SK-N-SH (cell line): ENCODE results near the gene KRT4. TPM values are rescaled to one million over a fixed set of nuclear protein-coding genes. Genes with fewer than 3 reads are reported as not detected.

Experiments
- CTCF ChIA-PET: fragments of 300-600, 350-600 bp; formaldehyde crosslinking; extraction: SDS; loops from one replicate; lab custom pipeline; 2021; lab: Yijun Ruan, JAX
- POLR2A ChIA-PET: fragments of 350-600 bp; sonication (Branson Sonifier 250); formaldehyde crosslinking; extraction: SDS; loops from one replicate; lab custom pipeline; 2020; ENCODE audit warnings: antibody characterized with exemption, inconsistent platforms; lab: Yijun Ruan, JAX
- DNase-seq: peaks from one replicate; pipeline ENCODE4 v3.0.0; 2012
- H2AFZ ChIP-seq: fragments of 200-600 bp; sonication (generic); 2 replicates; pipeline ENCODE4 v1.8.1; 2016; ENCODE audit warnings: antibody characterized with exemption, mild to moderate bottlenecking, low read depth
- H3F3A ChIP-seq: fragments of 200-600 bp; sonication (generic); replicated peaks from 2 replicates; pipeline ENCODE3; 2016; ENCODE audit warnings: antibody characterized with exemption, mild to moderate bottlenecking; ENCODE audit not compliant: insufficient read depth
- H3K27ac ChIP-seq, 2 experiments: fragments of 200-500 bp in 1 of 2; fragments of 200-600 bp in 1 of 2; sonication (Bioruptor generic) in 1 of 2; sonication (generic), shearing (Covaris generic) in 1 of 2; 2 replicates each; pipeline versions ENCODE4 v1.5.1 to v1.6.1; 2014 to 2016; ENCODE audit warnings: low read depth in 2 of 2, inconsistent platforms in 1 of 2, low read length in 1 of 2, mild to moderate bottlenecking in 1 of 2, mixed read lengths in 1 of 2
- H3K27me3 ChIP-seq: fragments of 200-600 bp; sonication (generic), shearing (Covaris generic); 2 replicates; pipeline ENCODE4 v1.6.1; 2016; ENCODE audit warnings: mixed run types; ENCODE audit not compliant: insufficient read depth
- H3K36me3 ChIP-seq, 2 experiments: fragments of 200-500 bp in 1 of 2; fragments of 200-600 bp in 1 of 2; sonication (Bioruptor generic) in 1 of 2; sonication (generic) in 1 of 2; replicated peaks in 1 of 2; 2 replicates each; pipeline versions ENCODE3 to v1.5.1; 2014 to 2016; ENCODE audit warnings: low read length in 1 of 2, mild to moderate bottlenecking in 1 of 2; ENCODE audit not compliant: insufficient read depth in 2 of 2, control insufficient read depth in 1 of 2
- H3K4me1 ChIP-seq, 2 experiments: fragments of 200-500 bp in 1 of 2; fragments of 200-600 bp in 1 of 2; sonication (Bioruptor generic) in 1 of 2; sonication (generic), shearing (Covaris generic) in 1 of 2; 2 replicates each; pipeline versions ENCODE4 v1.5.1 to v1.6.1; 2014 to 2016; ENCODE audit warnings: low read depth in 1 of 2, low read length in 1 of 2, mixed run types in 1 of 2; ENCODE audit not compliant: insufficient read depth in 2 of 2, control insufficient read depth in 1 of 2
- H3K4me2 ChIP-seq: fragments of 200-600 bp; sonication (generic), shearing (Covaris generic); 2 replicates; pipeline ENCODE4 v1.6.1; 2017; ENCODE audit warnings: mixed run types
- H3K4me3 ChIP-seq, 2 experiments: fragments of 200-500 bp in 1 of 2; fragments of 200-600 bp in 1 of 2; sonication (Bioruptor generic) in 1 of 2; sonication (generic), shearing (Covaris generic) in 1 of 2; 2 replicates each; pipeline versions ENCODE4 v1.5.1 to v1.8.1; 2014 to 2016; ENCODE audit warnings: low read depth in 2 of 2, inconsistent platforms in 1 of 2, low read length in 1 of 2, mild to moderate bottlenecking in 1 of 2, mixed read lengths in 1 of 2, moderate library complexity in 1 of 2
- H3K79me2 ChIP-seq: fragments of 200-600 bp; sonication (generic); 2 replicates; pipeline ENCODE4 v1.8.1; 2017; ENCODE audit warnings: mild to moderate bottlenecking; ENCODE audit not compliant: insufficient read depth
- H3K9ac ChIP-seq: fragments of 200-600 bp; sonication (generic); 2 replicates; pipeline ENCODE4 v1.6.1; 2017; ENCODE audit warnings: mixed run types
- H3K9me2 ChIP-seq: fragments of 200-600 bp; sonication (generic); 2 replicates; pipeline ENCODE4 v1.6.1; 2017; ENCODE audit warnings: mixed run types
- H3K9me3 ChIP-seq: fragments of 200-600 bp; sonication (generic); 2 replicates; pipeline ENCODE4 v1.6.1; 2017; ENCODE audit warnings: mixed run types, mild to moderate bottlenecking, moderate library complexity
- H4K20me1 ChIP-seq: fragments of 200-600 bp; sonication (generic); 2 replicates; pipeline ENCODE4 v1.6.1; 2017; ENCODE audit warnings: mild to moderate bottlenecking, mixed run types; ENCODE audit not compliant: insufficient read depth
- CHD2 ChIP-seq: fragments of 150-350 bp; IDR thresholded peaks from 2 replicates; pipeline ENCODE4 v1.6.1; 2018; ENCODE audit warnings: low read length; ENCODE audit not compliant: partially characterized antibody
- GATA2 ChIP-seq: sonication (generic); formaldehyde crosslinking; IDR thresholded peaks from 2 replicates; pipeline ENCODE4 v1.5.0; 2020; ENCODE audit warnings: mild to moderate bottlenecking, missing genetic modification reagents
- JUND ChIP-seq: IDR thresholded peaks from 2 replicates; pipeline ENCODE4 v1.4.0; 2012
- NRF1 ChIP-seq: IDR thresholded peaks from 2 replicates; pipeline ENCODE4 v1.6.1; 2012; ENCODE audit warnings: low read depth, mild to moderate bottlenecking, low read length
- RAD21 ChIP-seq: IDR thresholded peaks from 2 replicates; pipeline ENCODE4 v1.6.1; 2012; ENCODE audit warnings: mild to moderate bottlenecking, low read length
- RCOR1 ChIP-seq: fragments of 150-350 bp; IDR thresholded peaks from 2 replicates; pipeline ENCODE4 v1.6.1; 2017; ENCODE audit warnings: antibody characterized with exemption, low read length
- SIN3A ChIP-seq: IDR thresholded peaks from 2 replicates; pipeline ENCODE4 v1.6.1; 2012; ENCODE audit warnings: low read depth, mild to moderate bottlenecking, low read length, moderate library complexity, borderline replicate concordance
- TAF1 ChIP-seq: IDR thresholded peaks from 2 replicates; pipeline ENCODE4 v1.6.1; 2012; ENCODE audit warnings: low read depth, mild to moderate bottlenecking, low read length, moderate library complexity, borderline replicate concordance
- ZBTB33 ChIP-seq: IDR thresholded peaks from 2 replicates; pipeline ENCODE4 v1.4.0; 2012; ENCODE audit warnings: low read depth, borderline replicate concordance
- WGBS: methylation state at CpG from one replicate; pipeline ENCODE4 v1.1.6; 2017; ENCODE audit warnings: low lambda C conversion rate; 5-methylcytosine and 5-hydroxymethylcytosine counted together
- polyA plus RNA-seq, 3 experiments: library from polyadenylated mRNA; depleted of rRNA; stranded (reverse); fragments of >200 nt; gene quantifications; 2 replicates each; pipeline ENCODE4 v1.2.3, GENCODE V29; 2012

Gene KRT4
- polyA plus RNA-seq, 1 of the 3 experiments (the other 2 are of a cell fraction) = not detected

DNA sequence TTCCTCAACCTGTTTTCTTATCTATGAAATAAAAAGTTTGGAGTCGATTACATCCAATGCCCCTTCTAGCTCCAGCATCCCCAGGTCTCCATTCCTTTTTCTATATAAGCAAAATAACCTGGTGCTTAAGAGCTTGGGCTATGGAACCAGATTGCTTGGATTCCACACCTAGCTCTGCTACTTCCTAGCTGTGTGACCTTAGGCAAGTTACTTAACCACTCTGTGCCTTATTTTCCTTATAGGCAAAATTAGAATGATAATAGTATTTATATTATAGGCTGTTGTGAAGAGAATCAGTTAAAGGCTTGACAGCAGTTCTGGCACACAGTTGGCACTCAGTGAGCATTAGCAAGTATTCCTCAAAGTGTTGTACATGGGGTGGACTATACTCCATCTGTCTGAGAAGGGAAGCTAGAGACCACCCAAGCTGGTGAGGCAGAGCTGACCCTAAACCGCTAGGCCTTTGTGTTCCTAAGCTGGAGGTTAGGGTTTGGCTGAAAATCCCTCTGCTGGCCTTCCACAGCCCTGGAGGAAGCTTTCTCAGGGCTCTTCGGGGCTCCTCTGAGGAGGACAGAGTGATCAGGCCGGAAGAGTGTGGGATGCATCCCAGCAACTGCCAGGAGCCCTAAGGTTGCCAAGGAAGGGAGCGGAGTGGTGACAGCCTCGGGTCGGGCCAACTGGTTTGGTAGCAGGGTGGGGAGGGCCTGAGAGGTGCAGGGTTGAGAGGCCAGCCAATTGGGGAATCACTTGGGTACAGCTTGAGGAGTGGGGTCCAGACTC, 6.0 kb upstream of the KRT4 start:
- no peak for TF ChIP-seq CHD2
- no peak for TF ChIP-seq ZBTB33
- no peak for TF ChIP-seq TAF1
- TF ChIP-seq RAD21 = no peak
- DNase-seq = no peak
- Histone ChIP-seq H4K20me1 (no peaks in the 10 kb centered on the region), H2AFZ (no peak overlapping the region), H3K27me3 (peaks cover 60% of the 10 kb centered on the region), H3K27ac (no peak overlapping the region), H3K4me2 (no peak overlapping the region), H3K4me1 (no peaks in the 10 kb centered on the region), H3K36me3 (no peaks in the 10 kb centered on the region), H3K9me2 (no peaks in the 10 kb centered on the region), H3K4me3 (no peak overlapping the region), H3K79me2 (no peaks in the 10 kb centered on the region), H3K9ac (no peak overlapping the region), H3F3A (no peaks in the 10 kb centered on the region), H3K9me3 (no peaks in the 10 kb centered on the region)
- POLR2A ChIA-PET = no interaction called here
- 45% methylated on average over 6 of the region's 7 CpGs for WGBS
- CTCF ChIA-PET = interaction anchor here (2.2 to 2.5 kb wide), 2 partner anchors 60 to 65 kb away, joined by 5 to 10 read pairs; no protein-coding TSS in a partner anchor

- ChIA-PET CTCF (interaction anchor here (1.2 to 2.5 kb wide), 4 partner anchors 13 to 66 kb away, joined by 3 to 10 read pairs (median 4); no protein-coding TSS in a partner anchor), POLR2A (no interaction called here)
- peaks cover 50% of the 10 kb centered on the region for H3K27me3 ChIP-seq
- WGBS = 40% methylated on average over 7 of the region's 7 CpGs
- H4K20me1 ChIP-seq = no peaks in the 10 kb centered on the region
- DNase-seq = no peak
- TF ChIP-seq NRF1 (no peak), JUND (no peak), SIN3A (no peak), RAD21 (no peak), RCOR1 (no peak), GATA2 (CRISPR knock-in tag) (no peak)
- H3K27ac ChIP-seq = no peak overlapping the region
- no peak overlapping the region for H3K9ac ChIP-seq
- H3F3A ChIP-seq = no peaks in the 10 kb centered on the region
- H3K79me2 ChIP-seq = no peaks in the 10 kb centered on the region
- no peak overlapping the region for H3K4me3 ChIP-seq
- H3K4me1 ChIP-seq = no peaks in the 10 kb centered on the region
- H3K9me2 ChIP-seq = no peaks in the 10 kb centered on the region
- H3K36me3 ChIP-seq = no peaks in the 10 kb centered on the region
- H3K9me3 ChIP-seq = no peaks in the 10 kb centered on the region
- H2AFZ ChIP-seq = no peak overlapping the region
- no peak overlapping the region for H3K4me2 ChIP-seq
These were observed 5.0 kb upstream of the KRT4 start for GRCh38 chr12:52818887-52819420.
